Measurements from ENCODE around the gene RAD51B.

RAD51B gene

DNA sequence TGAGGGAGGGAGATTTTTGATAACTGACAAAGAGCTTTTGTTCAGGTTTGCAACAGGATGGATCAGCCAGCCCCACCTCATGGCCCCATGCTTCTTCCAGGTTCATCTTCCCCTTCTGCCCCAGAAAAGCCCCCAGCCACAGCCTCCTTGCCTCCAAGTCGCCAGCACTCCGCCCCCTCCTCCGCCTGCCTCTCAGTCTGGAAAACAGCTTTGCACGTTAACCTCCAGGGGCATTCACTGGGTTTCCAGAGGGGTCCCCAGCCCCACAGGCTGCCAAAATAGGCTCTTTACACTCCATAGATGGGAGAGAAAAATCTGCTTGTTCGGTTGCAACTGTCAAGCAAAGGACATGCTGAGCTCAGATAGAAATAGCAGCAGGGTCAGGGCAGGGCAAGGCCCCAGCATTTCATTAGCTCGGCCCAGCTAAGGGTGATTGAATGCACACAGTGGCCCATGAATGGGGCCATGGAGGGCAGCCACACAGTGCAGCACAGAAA, 719.7 kb downstream of the RAD51B start:
- DNase-seq (ENCODE audit: extremely low read depth, insufficient read length), result no peak
- Histone ChIP-seq H3K27me3 (replicated peaks; ENCODE audit: control insufficient read depth, insufficient read depth, low read length) (no peaks in the 10 kb centered on the region), H3K4me3 (replicated peaks; ENCODE audit: low read depth, low read length) (no peak overlapping the region), H3K36me3 (ENCODE audit: control insufficient read depth, insufficient read depth, low read length) (no peaks in the 10 kb centered on the region)
- TF ChIP-seq CTCF (IDR thresholded peaks at IDR 0.05; ENCODE audit: insufficient read depth, low read length, poor library complexity, severe bottlenecking), result no peak

DNA sequence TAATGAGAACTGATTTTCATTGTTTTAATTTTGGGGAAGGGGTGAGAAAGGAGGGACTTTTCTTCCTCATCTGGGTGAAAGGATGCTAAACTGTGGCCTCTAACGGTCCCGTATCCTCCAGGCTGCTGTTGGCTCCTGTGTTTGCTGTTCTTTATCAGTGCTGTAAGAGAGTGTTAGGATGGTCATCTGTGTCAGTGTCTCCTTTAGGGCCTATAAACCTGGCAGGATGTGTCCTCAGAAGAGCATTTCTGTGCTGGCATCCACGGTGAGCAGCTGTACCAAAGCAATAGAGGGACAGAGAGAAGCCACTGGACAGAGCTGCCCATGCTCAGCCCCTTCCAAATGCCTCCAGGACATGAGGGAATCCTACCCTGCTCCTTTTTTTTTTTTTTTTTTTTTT, 720.2 kb downstream of the RAD51B start:
- Histone ChIP-seq H3K27me3 (replicated peaks; ENCODE audit: control insufficient read depth, insufficient read depth, low read length) (no peaks in the 10 kb centered on the region), H3K36me3 (ENCODE audit: control insufficient read depth, insufficient read depth, low read length) (no peaks in the 10 kb centered on the region), H3K4me3 (replicated peaks; ENCODE audit: low read depth, low read length) (no peak overlapping the region)
- no peak for DNase-seq (ENCODE audit: extremely low read depth, insufficient read length)
- TF ChIP-seq CTCF (IDR thresholded peaks at IDR 0.05; ENCODE audit: insufficient read depth, low read length, poor library complexity, severe bottlenecking), result no peak

DNA sequence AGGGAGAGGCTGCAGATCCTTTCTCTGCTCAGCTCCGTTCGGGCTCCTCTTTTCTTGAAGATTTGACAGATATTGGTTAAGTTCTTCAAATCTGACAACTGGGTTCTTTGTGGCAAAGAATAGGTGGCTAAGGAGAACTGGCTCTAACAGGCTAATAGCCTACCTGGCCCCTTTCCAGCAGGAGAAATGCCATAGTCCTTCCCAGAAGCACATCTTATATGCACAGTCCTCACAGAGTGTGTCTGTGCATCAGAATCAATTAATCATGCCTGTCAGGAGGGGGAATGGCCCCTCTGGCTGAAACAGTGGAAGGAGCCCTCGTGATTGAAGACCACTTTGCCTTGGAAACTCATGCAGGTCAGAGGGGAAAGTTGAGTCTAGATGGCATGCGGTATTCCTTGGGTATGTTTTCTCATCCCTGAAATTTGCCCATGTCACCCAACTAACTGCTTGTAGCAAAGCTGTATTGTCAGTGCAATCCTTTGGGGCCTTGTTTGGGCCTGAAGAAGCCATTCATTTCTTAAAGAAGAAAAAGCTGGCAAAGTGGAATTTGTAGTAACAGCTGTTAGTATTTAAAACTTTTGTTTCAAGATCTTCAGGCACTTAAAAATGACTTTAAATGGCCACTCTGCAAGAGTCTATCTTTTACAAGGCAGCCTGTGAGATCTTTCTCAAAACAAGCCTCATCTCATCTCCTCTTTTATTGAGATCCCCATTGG, 721.8 kb downstream of the RAD51B start:
- no peak for TF ChIP-seq CTCF (IDR thresholded peaks at IDR 0.05; ENCODE audit: insufficient read depth, low read length, poor library complexity, severe bottlenecking)
- H3K4me3 ChIP-seq (replicated peaks; ENCODE audit: low read depth, low read length), result no peak overlapping the region
- DNase-seq (ENCODE audit: extremely low read depth, insufficient read length), result no peak

DNA sequence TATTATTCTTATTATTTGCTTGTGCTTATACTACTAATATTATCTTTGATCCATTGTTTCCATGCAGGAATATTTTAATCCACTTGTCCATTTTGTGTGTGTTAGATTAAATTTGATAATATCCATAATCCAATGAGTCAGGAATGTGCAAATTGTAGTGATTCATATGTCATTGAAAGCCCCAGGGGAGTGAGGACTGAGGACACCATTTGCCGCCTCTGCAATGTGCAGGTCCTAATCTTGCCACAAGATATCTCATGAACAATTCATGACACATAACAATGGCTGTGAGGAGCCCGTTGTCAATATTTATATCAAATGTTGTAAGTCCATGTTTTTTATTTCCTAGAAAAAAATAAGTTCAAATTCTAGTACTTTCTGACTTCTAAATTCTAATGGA, 722.8 kb downstream of the RAD51B start:
- Histone ChIP-seq H3K36me3 (ENCODE audit: control insufficient read depth, insufficient read depth, low read length) (no peaks in the 10 kb centered on the region), H3K4me3 (replicated peaks; ENCODE audit: low read depth, low read length) (no peak overlapping the region), H3K27me3 (replicated peaks; ENCODE audit: control insufficient read depth, insufficient read depth, low read length) (no peaks in the 10 kb centered on the region)
- TF ChIP-seq CTCF (IDR thresholded peaks at IDR 0.05; ENCODE audit: insufficient read depth, low read length, poor library complexity, severe bottlenecking), result no peak
- DNase-seq (ENCODE audit: extremely low read depth, insufficient read length), result no peak

More for the DNA sequence above, 721.8 kb downstream of the RAD51B start:
- no peaks in the 10 kb centered on the region for H3K27me3 ChIP-seq (replicated peaks; ENCODE audit: control insufficient read depth, insufficient read depth, low read length)
- no peaks in the 10 kb centered on the region for H3K36me3 ChIP-seq (ENCODE audit: control insufficient read depth, insufficient read depth, low read length)

GRCh38 chr14:68543516-68543915, 723.9 kb downstream of the RAD51B start:
- H3K27me3 ChIP-seq (replicated peaks; ENCODE audit: control insufficient read depth, insufficient read depth, low read length), result no peaks in the 10 kb centered on the region
- no peak for DNase-seq (ENCODE audit: extremely low read depth, insufficient read length)
- H3K4me3 ChIP-seq (replicated peaks; ENCODE audit: low read depth, low read length), result no peak overlapping the region
- TF ChIP-seq CTCF (IDR thresholded peaks at IDR 0.05; ENCODE audit: insufficient read depth, low read length, poor library complexity, severe bottlenecking), result no peak
- no peaks in the 10 kb centered on the region for H3K36me3 ChIP-seq (ENCODE audit: control insufficient read depth, insufficient read depth, low read length)
